Keratinocyte (primary cell): ENCODE measurements around the gene MAPK7. TPM values are rescaled to one million over a fixed set of nuclear protein-coding genes. Genes with fewer than 3 reads are reported as not detected.

Experiments used
- DNase-seq: peaks from one replicate; pipeline ENCODE4 v3.0.0-alpha.2; 2011; ENCODE audit warnings: low read depth, missing footprints, low spot score
- FAIRE-seq: peaks from 2 replicates; lab custom pipeline; 2011; peaks lifted over from hg19 to GRCh38; lab: Jason Lieb, UNC
- H2AFZ ChIP-seq: 2 replicates; pipeline ENCODE4 v1.6.0; 2012; ENCODE audit warnings: low read length, control low read depth, inconsistent platforms; ENCODE audit not compliant: control insufficient read depth
- H3K27ac ChIP-seq: 2 replicates; pipeline ENCODE4 v1.5.1; 2011; ENCODE audit warnings: low read length; ENCODE audit not compliant: control insufficient read depth, insufficient read depth
- H3K27me3 ChIP-seq: 3 replicates; pipeline ENCODE4 v1.6.0; 2011; ENCODE audit warnings: low read length; ENCODE audit not compliant: control insufficient read depth, insufficient read depth; ENCODE audit errors: extremely low read depth
- H3K36me3 ChIP-seq, 2 experiments: 2 replicates in 1 of 2; 3 replicates in 1 of 2; pipeline ENCODE4 v1.5.1; 2011; ENCODE audit warnings: low read length in 2 of 2, mild to moderate bottlenecking in 1 of 2; ENCODE audit not compliant: control insufficient read depth in 2 of 2, insufficient read depth in 2 of 2; ENCODE audit errors: extremely low read depth in 1 of 2
- H3K4me1 ChIP-seq: 3 replicates; pipeline ENCODE4 v1.5.1; 2011; ENCODE audit warnings: low read length; ENCODE audit not compliant: control insufficient read depth, insufficient read depth; ENCODE audit errors: extremely low read depth
- H3K4me2 ChIP-seq: 3 replicates; pipeline ENCODE4 v1.6.0; 2011; ENCODE audit warnings: low read depth, low read length; ENCODE audit not compliant: control insufficient read depth, insufficient read depth; ENCODE audit errors: extremely low read depth
- H3K4me3 ChIP-seq, 3 experiments: fragments of 200-600 bp in 1 of 3; sonication (generic) in 1 of 3; 2 replicates in 2 of 3; 3 replicates in 1 of 3; pipeline ENCODE4 v1.5.1; 2011 to 2016; ENCODE audit warnings: low read length in 3 of 3, mild to moderate bottlenecking in 3 of 3, control low read depth in 2 of 3, inconsistent platforms in 1 of 3, low read depth in 1 of 3, mixed read lengths in 1 of 3, mixed run types in 1 of 3, moderate library complexity in 1 of 3; ENCODE audit not compliant: control insufficient read depth in 2 of 3, insufficient read depth in 2 of 3; ENCODE audit errors: extremely low read depth in 1 of 3
- H3K79me2 ChIP-seq: 2 replicates; pipeline ENCODE4 v1.6.0; 2012; ENCODE audit warnings: low read length; ENCODE audit not compliant: control insufficient read depth, insufficient read depth
- H3K9ac ChIP-seq: 3 replicates; pipeline ENCODE4 v1.6.0; 2011; ENCODE audit warnings: low read length; ENCODE audit not compliant: control insufficient read depth, insufficient read depth; ENCODE audit errors: extremely low read depth
- H3K9me1 ChIP-seq: 3 replicates; pipeline ENCODE4 v1.6.0; 2011; ENCODE audit warnings: low read length; ENCODE audit not compliant: control insufficient read depth, insufficient read depth; ENCODE audit errors: extremely low read depth
- H3K9me3 ChIP-seq: 2 replicates; pipeline ENCODE4 v1.5.1; 2012; ENCODE audit warnings: low read depth, low read length; ENCODE audit not compliant: control insufficient read depth
- H4K20me1 ChIP-seq: 3 replicates; pipeline ENCODE4 v1.6.0; 2011; ENCODE audit warnings: low read length; ENCODE audit not compliant: control insufficient read depth, insufficient read depth; ENCODE audit errors: extremely low read depth
- EZH2 ChIP-seq: IDR thresholded peaks from one replicate; pipeline ENCODE4 v1.6.1; 2012; ENCODE audit warnings: inconsistent platforms, mild to moderate bottlenecking, low read length, moderate library complexity
- dilution Hi-C: fragments of 300-500 bp; cut with MboI; formaldehyde crosslinking; loops from one replicate; pipeline ENCODE4 v1.7.0; 2020; ENCODE audit warnings: low sequenced_read_pairs; ENCODE audit not compliant: extremely low pct_ligation_motif_present
- polyA plus RNA-seq, 5 experiments: library from polyadenylated mRNA; depleted of rRNA in 3 of 5; stranded (reverse) in 3 of 5; stranded (forward) in 1 of 5; unstranded in 1 of 5; fragments of >200 nt; gene quantifications; 1 replicate in 1 of 5; 2 replicates in 3 of 5; 3 replicates in 1 of 5; pipeline versions ENCODE4 v1.2.1 to v1.2.3, GENCODE V29; 2011 to 2012; ENCODE audit warnings: missing spikeins in 2 of 5, low read depth in 1 of 5, low replicate concordance in 1 of 5
- TF ChIP-seq, protein P1 (sequence below), 3 experiments: IDR thresholded peaks in 1 of 3; conservative IDR thresholded peaks in 1 of 3; optimal IDR thresholded peaks in 1 of 3; 2 replicates in 2 of 3; 3 replicates in 1 of 3; pipeline versions ENCODE3 to v1.5.1; 2011; ENCODE audit warnings: low read length in 3 of 3, mild to moderate bottlenecking in 3 of 3, moderate library complexity in 2 of 3, control low read depth in 1 of 3, inconsistent platforms in 1 of 3; ENCODE audit not compliant: insufficient read depth in 2 of 3; ENCODE audit errors: extremely low read depth in 1 of 3

MAPK7 gene
- polyA plus RNA-seq, 1 donor (not counting 4 experiments of a cell fraction or from before 2014, with no cell fraction given): 4.3 TPM

DNA sequence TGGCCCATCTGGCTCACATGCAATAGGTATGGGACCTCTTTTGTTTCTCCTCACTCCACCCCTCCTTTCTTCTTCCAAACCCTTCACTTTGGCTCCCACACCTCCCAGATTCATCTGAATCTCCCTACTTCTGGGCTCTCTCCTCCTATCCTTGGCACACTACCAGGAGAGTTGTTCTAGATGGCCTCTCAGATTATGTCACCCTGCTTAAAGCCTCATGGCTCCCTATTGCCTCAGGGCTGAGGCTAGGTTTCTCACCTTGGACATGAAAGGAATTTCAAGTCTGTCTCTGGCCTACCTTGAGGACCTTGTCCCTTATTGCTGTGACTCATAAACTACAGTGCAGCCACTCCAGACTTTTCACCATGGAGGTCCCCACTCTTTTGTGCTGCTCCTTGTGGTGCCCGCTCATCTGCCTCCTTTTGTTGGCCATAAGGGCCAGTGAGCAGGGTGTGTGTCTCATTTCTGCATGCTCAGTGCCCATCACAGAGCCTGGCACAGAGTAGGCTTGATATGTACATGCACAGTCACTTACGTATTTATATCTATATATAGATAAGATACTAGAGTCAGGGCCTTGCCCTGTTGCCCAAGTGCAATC is 9.7 kb downstream of the MAPK7 start:
- Histone ChIP-seq H3K79me2 (no peaks in the 10 kb centered on the region), H3K9me1 (no peaks in the 10 kb centered on the region), H3K4me1 (peaks cover 19% of the 10 kb centered on the region), H3K36me3 (peaks cover under 1 to 3% of the 10 kb centered on the region in 2 experiments), H3K27me3 (no peaks in the 10 kb centered on the region), H3K9me3 (no peaks in the 10 kb centered on the region), H2AFZ (no peak overlapping the region), H3K4me3 (no peak overlapping the region), H4K20me1 (no peaks in the 10 kb centered on the region), H3K4me2 (no peak overlapping the region), H3K9ac (no peak overlapping the region), H3K27ac (no peak overlapping the region)
- DNase-seq: no peak
- TF ChIP-seq, protein P1, sequence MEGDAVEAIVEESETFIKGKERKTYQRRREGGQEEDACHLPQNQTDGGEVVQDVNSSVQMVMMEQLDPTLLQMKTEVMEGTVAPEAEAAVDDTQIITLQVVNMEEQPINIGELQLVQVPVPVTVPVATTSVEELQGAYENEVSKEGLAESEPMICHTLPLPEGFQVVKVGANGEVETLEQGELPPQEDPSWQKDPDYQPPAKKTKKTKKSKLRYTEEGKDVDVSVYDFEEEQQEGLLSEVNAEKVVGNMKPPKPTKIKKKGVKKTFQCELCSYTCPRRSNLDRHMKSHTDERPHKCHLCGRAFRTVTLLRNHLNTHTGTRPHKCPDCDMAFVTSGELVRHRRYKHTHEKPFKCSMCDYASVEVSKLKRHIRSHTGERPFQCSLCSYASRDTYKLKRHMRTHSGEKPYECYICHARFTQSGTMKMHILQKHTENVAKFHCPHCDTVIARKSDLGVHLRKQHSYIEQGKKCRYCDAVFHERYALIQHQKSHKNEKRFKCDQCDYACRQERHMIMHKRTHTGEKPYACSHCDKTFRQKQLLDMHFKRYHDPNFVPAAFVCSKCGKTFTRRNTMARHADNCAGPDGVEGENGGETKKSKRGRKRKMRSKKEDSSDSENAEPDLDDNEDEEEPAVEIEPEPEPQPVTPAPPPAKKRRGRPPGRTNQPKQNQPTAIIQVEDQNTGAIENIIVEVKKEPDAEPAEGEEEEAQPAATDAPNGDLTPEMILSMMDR (optimal IDR thresholded peaks at IDR 0.05 in 1 of 3, IDR thresholded peaks at IDR 0.05 in 1 of 3, conservative IDR thresholded peaks at IDR 0.05 in 1 of 3; ENCODE audit: extremely low read depth in 1 of 3, insufficient read depth in 2 of 3, low read length in 3 of 3): no peak
- TF ChIP-seq EZH2: no peak
- dilution Hi-C loops: no loop called here
- FAIRE-seq: peak; percentile 52

DNA sequence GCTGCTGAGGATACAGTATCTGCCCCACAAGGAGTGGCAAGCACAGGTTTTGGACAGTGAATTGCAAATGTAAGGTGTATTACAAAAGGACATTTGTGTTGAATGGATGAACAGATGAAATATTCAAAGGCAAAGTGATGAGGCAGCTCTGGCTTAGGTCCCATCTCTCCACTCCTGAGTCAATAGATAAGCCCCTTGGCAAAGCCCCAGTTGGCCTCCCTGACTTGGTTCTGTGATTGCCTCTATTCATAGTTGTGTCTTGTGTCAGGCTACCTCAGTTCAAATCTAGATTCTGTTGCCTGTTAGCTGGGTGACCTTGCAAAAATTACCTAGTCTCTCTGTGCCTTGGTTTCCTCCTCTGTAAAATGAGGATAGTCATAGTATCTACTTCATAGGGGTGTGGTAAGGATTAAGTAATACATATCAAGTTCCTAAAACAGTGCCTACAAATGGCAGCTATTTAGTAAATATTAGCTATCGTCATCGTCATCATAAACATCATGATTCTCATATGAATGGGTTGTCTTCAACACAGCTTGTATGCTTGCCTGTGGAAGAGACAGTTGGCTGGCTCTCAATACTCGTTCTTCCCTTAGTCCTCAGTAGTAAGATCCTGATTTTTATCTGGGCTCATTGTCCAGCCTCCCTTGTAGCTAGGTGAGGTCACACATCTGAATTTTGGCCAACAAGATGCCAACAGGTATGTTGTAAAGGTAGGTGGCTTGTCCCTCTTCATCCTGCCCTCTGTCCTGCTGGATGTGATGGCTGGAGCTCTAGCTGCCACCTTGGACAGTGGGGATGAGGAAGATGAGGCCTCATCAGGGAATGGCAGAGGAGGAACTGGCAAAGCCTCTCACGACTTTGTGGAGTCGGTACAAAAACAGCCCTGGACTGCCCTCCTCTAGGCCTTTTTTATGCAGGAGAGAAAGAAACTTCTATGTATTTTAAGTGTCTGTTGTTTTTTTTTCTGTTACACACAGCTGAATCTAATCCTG is 10.8 kb downstream of the MAPK7 start:
- no peak for DNase-seq
- no peak for TF ChIP-seq EZH2
- TF ChIP-seq, protein P1 (optimal IDR thresholded peaks at IDR 0.05 in 1 of 3, IDR thresholded peaks at IDR 0.05 in 1 of 3, conservative IDR thresholded peaks at IDR 0.05 in 1 of 3; ENCODE audit: extremely low read depth in 1 of 3, insufficient read depth in 2 of 3, low read length in 3 of 3): no peak
- Histone ChIP-seq H3K4me3 (no peak overlapping the region), H3K27ac (no peak overlapping the region), H3K79me2 (no peaks in the 10 kb centered on the region), H3K4me2 (no peak overlapping the region), H3K27me3 (no peaks in the 10 kb centered on the region), H3K9ac (no peak overlapping the region), H3K9me1 (no peaks in the 10 kb centered on the region), H4K20me1 (no peaks in the 10 kb centered on the region), H3K4me1 (peaks cover 19% of the 10 kb centered on the region), H2AFZ (no peak overlapping the region), H3K9me3 (no peaks in the 10 kb centered on the region), H3K36me3 (peaks cover 0 to 2% of the 10 kb centered on the region in 2 experiments)
- FAIRE-seq: no peak
- dilution Hi-C loops: no loop called here
